Liver (tissue), 3 donors: ENCODE measurements around the gene TEDC2.
A peak's percentile ranks its signal among the peaks of the same experiment; 100 is the strongest.

Experiments used
- ATF3 ChIP-seq: IDR thresholded peaks from 2 replicates; pipeline ENCODE4 v1.6.1; 2016; ENCODE audit warnings: antibody characterized with exemption
- CTCF ChIP-seq: fragments of 150-350 bp; IDR thresholded peaks from 2 replicates; pipeline ENCODE4 v1.5.1; 2017; ENCODE audit warnings: improper control_type of control experiment, low read depth, low read length; ENCODE audit not compliant: missing input control
- RAD21 ChIP-seq, 2 donors: IDR thresholded peaks; 2 replicates each; pipeline ENCODE4 v1.6.1; 2016; ENCODE audit warnings: antibody characterized with exemption in 2 of 2, mild to moderate bottlenecking in 2 of 2
- REST ChIP-seq: IDR thresholded peaks from 2 replicates; pipeline ENCODE4 v1.6.1; 2016; ENCODE audit warnings: antibody characterized with exemption, mild to moderate bottlenecking
- SP1 ChIP-seq: IDR thresholded peaks from 2 replicates; pipeline ENCODE4 v1.6.1; 2018; ENCODE audit warnings: antibody characterized with exemption, mild to moderate bottlenecking
- YY1 ChIP-seq: IDR thresholded peaks from 2 replicates; pipeline ENCODE4 v1.6.1; 2016; ENCODE audit warnings: antibody characterized with exemption, mild to moderate bottlenecking
- donor health status: healthy.
- donor health status: healthy.

- TF ChIP-seq RAD21 (IDR thresholded peaks at IDR 0.05): no peak
- no peak for TF ChIP-seq CTCF
- TF ChIP-seq ATF3: no peak
- TF ChIP-seq SP1: peak; percentile 26
- peak; percentile 97 for TF ChIP-seq YY1
- TF ChIP-seq REST: no peak
These were observed 53.8 kb downstream of the TEDC2 start, which contains the start of gene ATP6V0C for GRCh38 chr16:2513405-2514332.
